Measurements from ENCODE around the gene COL15A1.

DNA sequence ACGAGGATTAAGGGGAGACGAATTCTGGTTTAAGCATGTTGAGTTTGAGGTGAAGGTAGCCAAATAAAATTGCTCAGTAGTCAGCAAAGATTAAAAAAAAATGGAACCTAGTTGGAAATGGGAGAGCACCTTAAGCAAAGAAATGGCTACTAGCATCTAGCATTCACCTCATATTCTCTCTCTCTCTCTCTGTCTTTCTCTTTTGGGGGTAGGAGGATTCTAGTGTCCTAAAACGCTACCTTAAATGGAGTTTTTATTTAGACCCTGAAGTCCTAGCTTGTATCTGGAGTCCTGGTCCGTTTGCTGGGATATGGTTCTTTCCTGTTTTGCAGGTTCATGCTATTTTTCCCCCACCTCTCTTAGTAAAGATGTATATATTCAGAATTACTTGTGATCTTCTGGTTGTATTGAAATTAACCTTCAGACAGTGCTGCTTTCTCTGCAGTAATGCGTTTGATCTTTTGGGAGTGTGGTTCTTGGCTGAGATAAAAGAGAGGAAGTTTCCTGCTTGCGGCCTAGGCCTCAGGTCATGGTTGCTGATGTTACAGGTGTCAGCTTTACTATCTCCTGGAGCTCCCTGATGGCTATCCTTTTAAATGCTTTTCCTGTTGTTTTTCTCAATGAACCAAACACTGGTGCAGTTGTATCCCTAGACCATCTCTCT, 169.2 kb downstream of the COL15A1 start:
- TF ChIP-seq POLR2A (IDR thresholded peaks at IDR 0.05; ENCODE audit: low read length) (no peak), GATA1 (IDR thresholded peaks at IDR 0.05; ENCODE audit: low read depth, low read length) (no peak)
